ENCODE data around the gene KIAA1210. TPM values are rescaled to one million over a fixed set of nuclear protein-coding genes. Genes with fewer than 3 reads are reported as not detected.

Gene KIAA1210
- not detected for polyA plus RNA-seq

DNA sequence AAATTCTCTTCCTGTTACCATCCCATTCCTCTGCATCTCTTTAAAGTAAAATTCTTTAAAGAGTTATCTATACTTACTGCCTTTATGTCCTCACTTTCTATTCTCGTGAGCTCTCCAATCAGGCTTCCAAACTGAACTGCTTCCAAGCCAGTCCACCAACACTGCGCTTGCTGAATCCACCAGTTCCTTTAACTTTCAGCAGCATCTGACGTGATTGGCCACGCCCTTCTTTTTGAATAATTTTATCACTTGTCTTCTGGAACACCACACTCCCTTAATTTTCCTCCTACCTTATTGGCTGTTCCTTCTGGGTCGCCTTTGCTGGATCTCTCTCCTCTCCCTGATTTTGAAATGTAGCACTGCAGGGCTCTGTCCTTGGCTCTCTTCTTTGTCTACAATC, at the start of gene KIAA1210:
Gene KIAA1210 (minus strand): TSS at position 163 of the 400 bp plus-strand sequence. CDS start 4,170 bp downstream, outside the sequence.
- Mint-ChIP-seq H3K9me3 (no peaks in the 10 kb centered on the region), H3K4me3 (no peak within 1 kb of the TSS), H3K27ac (no peak within 1 kb of the TSS), H3K36me3 (no peaks in the 10 kb centered on the region), H3K27me3 (peaks cover 10% of the 10 kb centered on the region), H3K4me1 (no peaks in the 10 kb centered on the region)

DNA sequence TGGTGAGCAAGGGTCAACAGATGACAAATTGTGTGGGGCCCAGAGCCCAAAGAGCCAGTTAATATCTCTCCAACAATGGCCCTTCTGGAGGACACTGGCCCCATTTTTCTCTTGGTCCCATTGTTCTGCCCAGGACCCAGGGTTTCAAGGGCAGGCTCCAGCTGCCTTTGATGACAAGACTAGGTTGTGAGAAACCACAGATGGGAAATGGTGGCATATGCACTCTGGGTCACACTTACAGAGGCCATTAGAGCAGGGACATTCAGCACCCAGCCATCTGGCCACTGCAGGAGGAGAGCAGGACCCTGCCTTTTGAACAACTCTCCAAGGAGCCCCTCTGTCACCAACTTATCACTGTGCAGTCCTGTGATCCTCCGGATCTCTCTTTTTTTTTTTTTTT, 49.7 kb upstream of the KIAA1210 start:
- no peaks in the 10 kb centered on the region for H3K36me3 Mint-ChIP-seq
- H3K9me3 Mint-ChIP-seq: peaks cover 0 to 10% (median 0%) of the 10 kb centered on the region in 3 donors
- no peaks in the 10 kb centered on the region for H3K4me1 Mint-ChIP-seq
- no peaks in the 10 kb centered on the region for H3K27me3 Mint-ChIP-seq
- no peak overlapping the region for H3K27ac Mint-ChIP-seq
- no peak overlapping the region for H3K4me3 Mint-ChIP-seq

DNA sequence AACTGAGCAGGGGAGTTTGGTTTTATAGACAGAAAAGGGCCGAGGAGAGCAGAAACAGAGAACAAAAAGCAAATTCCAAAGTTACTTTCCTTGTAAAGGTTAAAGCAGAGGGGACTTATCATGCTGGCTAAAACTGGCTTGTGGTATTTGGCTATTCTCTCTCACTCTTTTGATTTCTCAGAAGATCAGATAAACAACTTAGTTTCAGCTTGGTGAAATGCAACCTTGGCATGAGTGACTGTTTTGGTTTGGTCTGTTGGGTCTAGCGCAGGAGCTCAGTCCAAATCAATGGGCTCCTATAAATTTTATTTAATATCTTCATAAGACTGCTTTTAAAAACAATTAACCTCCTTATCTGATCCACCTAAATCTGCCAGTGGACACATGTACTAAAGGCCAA, 47.3 kb upstream of the KIAA1210 start:
- H3K4me1 Mint-ChIP-seq: no peaks in the 10 kb centered on the region
- H3K36me3 Mint-ChIP-seq: no peaks in the 10 kb centered on the region
- no peak overlapping the region for H3K4me3 Mint-ChIP-seq
- no peak overlapping the region for H3K27ac Mint-ChIP-seq
- H3K9me3 Mint-ChIP-seq: peaks cover 0 to 4% (median 0%) of the 10 kb centered on the region in 3 donors
- H3K27me3 Mint-ChIP-seq: peaks cover 4% of the 10 kb centered on the region

DNA sequence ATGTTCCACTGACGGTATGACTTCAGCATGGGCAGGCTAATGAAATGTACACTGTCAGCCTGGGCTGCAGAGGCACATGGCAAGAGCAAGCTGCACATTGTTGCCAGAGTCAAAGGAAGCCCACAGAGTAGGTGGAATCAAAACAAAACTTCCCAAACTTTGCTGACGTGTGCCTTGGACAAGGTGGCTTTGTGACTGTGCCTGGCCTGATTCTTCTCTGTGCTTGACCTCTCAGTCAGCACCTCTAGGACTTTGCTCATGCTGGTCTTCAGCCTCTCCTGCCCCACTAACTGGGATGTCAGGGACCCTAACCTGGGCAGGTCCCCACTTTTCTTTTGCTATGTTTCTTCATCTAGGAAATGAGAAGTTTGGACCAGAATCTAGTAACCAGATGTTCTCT, 40.5 kb upstream of the KIAA1210 start:
- Mint-ChIP-seq H3K36me3 (no peaks in the 10 kb centered on the region), H3K4me3 (no peak overlapping the region), H3K4me1 (no peaks in the 10 kb centered on the region)

DNA sequence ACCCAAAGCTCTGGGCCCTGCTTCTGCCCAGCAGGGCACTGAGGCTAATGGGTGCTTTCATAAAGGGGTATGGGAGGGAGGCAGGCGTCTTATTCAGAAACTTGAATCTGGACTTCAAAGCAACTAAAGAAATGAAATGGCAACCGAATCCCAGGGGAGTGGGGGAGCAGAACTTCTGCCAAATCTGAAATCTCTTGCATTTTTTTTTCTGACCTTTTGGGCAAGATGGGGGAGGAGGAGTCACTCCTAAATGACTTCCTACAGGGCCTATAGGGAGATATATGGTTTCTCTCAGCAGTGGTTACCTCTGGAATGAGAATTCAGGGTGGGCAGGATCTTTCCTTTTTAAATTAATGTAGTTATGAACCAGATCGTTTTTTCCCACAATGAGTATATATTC, 30.6 kb upstream of the KIAA1210 start:
- peaks cover 2% of the 10 kb centered on the region for H3K36me3 Mint-ChIP-seq
- H3K27ac Mint-ChIP-seq: no peak overlapping the region
- H3K27me3 Mint-ChIP-seq: peaks cover 20% of the 10 kb centered on the region
- no peaks in the 10 kb centered on the region for H3K9me3 Mint-ChIP-seq
- peaks cover 0 to 1% (median 0%) of the 10 kb centered on the region in 3 donors for H3K4me1 Mint-ChIP-seq
- no peak overlapping the region for H3K4me3 Mint-ChIP-seq

More for the DNA sequence above, 40.5 kb upstream of the KIAA1210 start:
- Mint-ChIP-seq H3K27ac (no peak overlapping the region), H3K9me3 (peaks cover 0 to 3% (median 1%) of the 10 kb centered on the region in 3 donors), H3K27me3 (peaks cover 10% of the 10 kb centered on the region)

DNA sequence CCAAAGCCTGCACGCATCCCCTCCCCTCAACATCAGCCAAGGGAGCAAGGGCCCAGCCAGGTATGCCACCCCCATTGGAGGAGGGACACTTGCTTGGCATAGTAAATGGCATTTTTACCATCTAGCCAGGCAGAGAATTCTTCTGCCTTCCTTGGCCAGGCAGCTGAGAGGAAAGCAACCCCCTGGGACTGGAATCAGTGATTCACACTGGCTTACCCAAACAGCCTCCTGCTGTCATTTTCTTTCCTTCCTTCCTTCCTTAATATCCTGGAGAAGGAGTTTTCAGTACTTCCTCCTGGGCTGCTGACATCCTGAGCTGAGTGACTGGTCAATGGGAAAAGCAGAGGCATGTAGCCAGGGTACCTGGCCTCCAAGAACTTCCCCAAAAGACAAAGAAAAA, 28.6 kb upstream of the KIAA1210 start:
- Mint-ChIP-seq H3K27ac (peak overlapping the region in 1 of 3 donors; percentile 67), H3K9me3 (no peaks in the 10 kb centered on the region), H3K4me1 (peaks cover 0 to 1% (median 0%) of the 10 kb centered on the region in 3 donors), H3K36me3 (peaks cover 2% of the 10 kb centered on the region), H3K4me3 (no peak overlapping the region), H3K27me3 (peaks cover 13% of the 10 kb centered on the region)

DNA sequence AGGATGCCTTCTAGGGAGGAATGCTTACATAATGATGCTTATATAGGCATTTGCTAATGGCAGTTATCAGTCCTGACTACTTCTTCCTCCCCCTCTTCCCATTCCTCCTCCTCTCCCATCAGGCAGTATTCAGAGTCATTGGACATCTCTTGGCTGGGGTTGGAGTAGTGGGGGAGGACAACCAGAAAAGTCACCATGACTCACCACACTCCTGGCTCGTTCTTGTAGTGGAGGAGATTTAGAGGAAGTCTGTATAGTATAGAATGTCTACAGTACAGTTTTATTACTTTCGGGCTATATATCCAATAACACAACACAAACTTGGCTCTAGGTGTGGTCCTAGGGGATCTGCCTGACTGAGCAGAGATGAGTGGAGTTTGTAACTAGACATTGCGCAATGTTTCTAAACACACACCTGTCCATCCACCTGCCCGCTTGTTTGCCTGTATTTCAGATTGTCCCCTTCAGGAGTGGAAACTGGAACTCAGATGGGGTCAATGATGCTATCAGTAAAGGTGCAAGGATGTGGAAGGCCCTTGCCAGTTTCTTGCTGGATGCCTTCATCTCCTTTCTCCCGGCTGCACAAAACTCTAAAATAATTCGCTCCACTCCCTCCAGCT, 27.9 kb upstream of the KIAA1210 start:
- H3K36me3 Mint-ChIP-seq: no peaks in the 10 kb centered on the region
- H3K4me1 Mint-ChIP-seq: peaks cover 0 to 1% (median 0%) of the 10 kb centered on the region in 3 donors
- no peaks in the 10 kb centered on the region for H3K9me3 Mint-ChIP-seq
- H3K27ac Mint-ChIP-seq: no peak overlapping the region
- H3K27me3 Mint-ChIP-seq: peaks cover 10% of the 10 kb centered on the region
- no peak overlapping the region for H3K4me3 Mint-ChIP-seq

DNA sequence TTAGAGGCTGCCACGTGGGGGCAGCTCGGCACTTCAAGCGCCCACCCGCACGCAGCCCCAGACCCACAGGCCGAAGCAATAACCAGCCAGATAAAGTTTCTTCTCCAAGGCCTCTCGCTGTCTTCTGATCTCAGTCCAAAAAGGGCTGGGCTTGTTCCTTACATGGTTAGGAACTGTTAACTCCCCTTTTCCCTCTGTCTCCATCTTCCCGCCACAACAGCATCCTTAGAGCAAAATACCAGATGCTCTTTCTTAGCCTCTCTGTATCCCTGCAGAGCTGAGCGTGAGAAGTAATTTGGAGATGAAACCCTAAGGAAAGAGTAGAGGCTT, 23.4 kb upstream of the KIAA1210 start:
- H3K9me3 Mint-ChIP-seq: no peaks in the 10 kb centered on the region
- no peaks in the 10 kb centered on the region for H3K27me3 Mint-ChIP-seq
- H3K4me1 Mint-ChIP-seq: no peaks in the 10 kb centered on the region
- H3K4me3 Mint-ChIP-seq: peak overlapping the region in 1 of 4 donors; percentile 34
- H3K36me3 Mint-ChIP-seq: peaks cover 2% of the 10 kb centered on the region
- no peak overlapping the region for H3K27ac Mint-ChIP-seq

DNA sequence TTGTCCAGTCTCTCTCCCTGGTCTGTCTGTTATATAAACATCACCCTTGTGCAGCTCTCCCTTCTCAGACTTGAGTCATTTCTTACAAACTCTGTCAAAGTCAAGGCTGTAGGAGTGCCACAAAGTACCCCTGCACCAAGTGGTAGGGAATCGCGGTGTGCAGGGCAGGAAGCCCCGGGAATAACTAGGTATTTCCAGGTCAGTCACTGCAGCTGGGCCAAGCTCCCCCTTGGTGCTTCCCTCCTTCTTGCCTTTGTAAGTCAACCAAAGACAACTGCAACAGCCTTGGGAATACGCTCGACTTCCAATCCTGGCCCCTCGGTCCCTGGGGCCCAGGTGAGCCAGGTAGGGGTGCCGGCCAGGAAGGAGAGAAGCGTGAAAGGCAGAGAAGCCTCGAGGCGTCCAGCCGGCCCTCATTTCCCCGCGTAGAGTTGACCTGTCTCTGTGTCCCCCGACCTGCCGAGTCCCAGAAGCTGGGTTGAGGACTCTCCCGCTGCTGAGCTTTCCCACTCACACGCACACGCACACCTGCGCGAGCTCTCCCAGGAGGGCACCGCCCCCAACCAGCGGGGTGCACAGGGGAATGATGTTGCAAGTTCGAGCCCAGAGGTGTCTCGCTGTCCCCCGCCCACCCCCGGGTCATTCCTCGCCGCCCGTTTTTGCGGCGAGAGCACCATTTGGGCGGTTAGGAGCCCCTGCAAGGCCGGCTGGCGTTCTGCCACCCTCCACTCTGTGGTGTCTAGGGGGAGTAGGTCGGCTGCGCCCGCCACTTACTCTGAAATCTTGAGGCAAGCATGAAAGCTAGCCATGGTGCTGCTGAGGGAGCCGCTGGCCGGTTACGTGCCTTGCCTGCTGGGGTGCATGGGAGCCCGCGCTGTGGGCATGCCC, 22.8 kb upstream of the KIAA1210 start:
- no peak overlapping the region for H3K4me3 Mint-ChIP-seq
- H3K9me3 Mint-ChIP-seq: no peaks in the 10 kb centered on the region
- H3K36me3 Mint-ChIP-seq: peaks cover 2% of the 10 kb centered on the region
- H3K27ac Mint-ChIP-seq: no peak overlapping the region
- no peaks in the 10 kb centered on the region for H3K4me1 Mint-ChIP-seq
- H3K27me3 Mint-ChIP-seq: no peaks in the 10 kb centered on the region

DNA sequence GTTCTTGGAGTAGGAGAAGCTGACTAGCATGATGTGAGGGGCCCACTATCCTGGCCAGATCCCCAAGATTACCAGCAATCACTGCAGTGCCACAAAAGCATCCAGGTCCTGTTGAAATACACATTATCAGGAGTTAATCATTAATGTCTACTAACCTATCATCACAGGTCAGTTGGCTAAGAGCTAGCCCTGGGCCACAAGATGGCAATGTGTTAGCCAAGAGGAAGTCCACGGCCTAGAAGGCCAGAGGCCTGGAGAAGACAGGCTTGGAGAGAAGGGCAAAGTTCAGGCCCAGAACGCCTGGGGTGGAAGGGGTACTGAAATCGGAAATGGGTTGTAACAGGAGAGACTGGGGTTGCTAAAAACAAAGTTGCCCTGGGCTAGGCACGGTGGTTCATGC, 19.9 kb upstream of the KIAA1210 start:
- no peak overlapping the region for H3K27ac Mint-ChIP-seq
- peaks cover 2% of the 10 kb centered on the region for H3K36me3 Mint-ChIP-seq

DNA sequence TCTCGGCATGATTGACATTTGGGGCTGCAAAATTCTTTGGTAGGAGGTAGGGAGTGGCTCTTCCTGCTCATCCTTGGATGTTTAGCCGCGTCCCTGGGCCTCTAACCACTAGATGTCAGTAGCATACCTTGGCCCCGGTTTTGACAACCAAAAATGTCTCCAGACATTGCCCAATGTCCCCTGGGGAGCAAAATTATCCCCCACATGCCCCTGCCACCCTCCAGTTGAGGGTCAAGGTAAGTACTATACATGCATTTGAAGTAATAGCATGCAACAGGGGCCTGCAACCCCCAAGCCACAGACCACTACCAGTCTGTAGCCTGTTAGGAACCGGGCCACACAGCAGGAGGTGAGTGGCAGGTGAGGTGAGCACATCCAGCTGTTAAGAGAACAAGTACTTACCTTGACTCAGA, 17.6 kb upstream of the KIAA1210 start:
- H3K27ac Mint-ChIP-seq: no peak overlapping the region
- H3K36me3 Mint-ChIP-seq: peaks cover 2% of the 10 kb centered on the region
- H3K27me3 Mint-ChIP-seq: no peaks in the 10 kb centered on the region
- no peak overlapping the region for H3K4me3 Mint-ChIP-seq
- no peaks in the 10 kb centered on the region for H3K4me1 Mint-ChIP-seq
- H3K9me3 Mint-ChIP-seq: no peaks in the 10 kb centered on the region

More for the DNA sequence above, 19.9 kb upstream of the KIAA1210 start:
- H3K9me3 Mint-ChIP-seq: no peaks in the 10 kb centered on the region
- no peaks in the 10 kb centered on the region for H3K4me1 Mint-ChIP-seq
- peak overlapping the region in 1 of 4 donors; percentile 45 for H3K4me3 Mint-ChIP-seq
- H3K27me3 Mint-ChIP-seq: no peaks in the 10 kb centered on the region

DNA sequence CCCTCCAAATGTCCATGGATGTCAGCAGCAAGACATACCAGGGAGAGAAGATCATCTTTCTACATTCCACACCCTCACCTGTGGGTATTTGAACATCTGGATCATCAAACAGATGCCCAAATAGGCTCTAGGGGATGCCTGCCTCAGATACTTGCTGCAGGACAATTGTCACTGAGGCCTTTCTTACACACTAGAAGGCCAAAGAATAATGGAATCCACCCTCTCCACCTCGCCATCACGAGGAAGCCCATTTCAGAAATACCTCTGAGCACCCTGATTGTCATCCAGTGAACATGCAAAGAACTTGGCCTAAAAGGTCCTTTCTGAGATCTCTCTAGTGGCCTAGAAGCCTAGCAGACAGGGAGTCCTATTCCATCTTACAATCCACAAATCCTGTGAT, 6.9 kb upstream of the KIAA1210 start:
- Mint-ChIP-seq H3K4me3 (no peak overlapping the region), H3K9me3 (peaks cover 0 to 3% (median 0%) of the 10 kb centered on the region in 3 donors), H3K27ac (no peak overlapping the region), H3K4me1 (peaks cover 0 to 2% (median 0%) of the 10 kb centered on the region in 3 donors), H3K27me3 (peaks cover 15% of the 10 kb centered on the region), H3K36me3 (peaks cover 3% of the 10 kb centered on the region)

DNA sequence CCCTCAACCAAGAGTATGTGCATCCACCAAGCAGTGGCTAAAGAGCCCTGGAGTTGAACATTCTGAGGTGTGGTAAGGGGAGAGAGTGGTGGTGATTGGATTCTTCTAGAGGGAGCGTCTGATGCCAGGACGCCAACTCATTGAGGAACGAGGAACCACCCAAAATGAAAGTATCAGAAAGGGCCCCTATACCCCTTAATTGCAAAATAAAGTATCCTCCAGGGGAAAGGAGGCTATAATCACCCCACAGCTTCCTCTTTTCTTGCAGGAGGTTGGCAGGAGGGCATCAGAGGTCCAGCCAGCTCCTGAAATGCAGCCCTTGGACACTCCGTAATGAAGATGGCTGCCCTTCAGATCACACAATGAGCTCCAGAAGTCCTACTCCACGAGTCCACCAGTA, 5.3 kb upstream of the KIAA1210 start:
- peaks cover 3% of the 10 kb centered on the region for H3K36me3 Mint-ChIP-seq
- peak overlapping the region in 1 of 4 donors; percentile 30 for H3K4me3 Mint-ChIP-seq
- peaks cover 14% of the 10 kb centered on the region for H3K27me3 Mint-ChIP-seq
- peaks cover 0 to 3% (median 0%) of the 10 kb centered on the region in 3 donors for H3K9me3 Mint-ChIP-seq
- H3K27ac Mint-ChIP-seq: no peak overlapping the region
- peaks cover 0 to 2% (median 0%) of the 10 kb centered on the region in 3 donors for H3K4me1 Mint-ChIP-seq

DNA sequence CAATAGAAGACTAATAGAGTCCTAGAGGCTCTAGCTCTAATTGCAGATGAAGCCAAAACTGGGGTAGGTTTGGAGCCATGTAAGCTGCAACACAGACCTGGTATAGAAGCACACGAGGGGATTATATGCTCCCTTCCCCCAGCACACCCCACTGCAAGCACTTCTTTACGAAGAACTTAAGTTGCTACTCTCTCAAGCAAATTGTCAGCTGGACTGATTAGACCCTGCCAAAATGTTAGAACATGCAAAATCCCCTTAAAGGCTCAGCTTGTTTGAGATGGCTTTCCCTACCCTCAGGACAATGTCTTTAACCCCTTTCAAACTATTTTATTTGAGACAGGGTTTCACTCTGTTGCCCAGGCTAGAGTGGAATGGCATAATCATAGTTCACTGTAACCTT, 4.7 kb upstream of the KIAA1210 start:
- peaks cover 0 to 3% (median 0%) of the 10 kb centered on the region in 3 donors for H3K9me3 Mint-ChIP-seq
- no peak overlapping the region for H3K4me3 Mint-ChIP-seq
- H3K27me3 Mint-ChIP-seq: peaks cover 12% of the 10 kb centered on the region
- no peak overlapping the region for H3K27ac Mint-ChIP-seq
- H3K4me1 Mint-ChIP-seq: peaks cover 0 to 2% (median 0%) of the 10 kb centered on the region in 3 donors
- no peaks in the 10 kb centered on the region for H3K36me3 Mint-ChIP-seq

DNA sequence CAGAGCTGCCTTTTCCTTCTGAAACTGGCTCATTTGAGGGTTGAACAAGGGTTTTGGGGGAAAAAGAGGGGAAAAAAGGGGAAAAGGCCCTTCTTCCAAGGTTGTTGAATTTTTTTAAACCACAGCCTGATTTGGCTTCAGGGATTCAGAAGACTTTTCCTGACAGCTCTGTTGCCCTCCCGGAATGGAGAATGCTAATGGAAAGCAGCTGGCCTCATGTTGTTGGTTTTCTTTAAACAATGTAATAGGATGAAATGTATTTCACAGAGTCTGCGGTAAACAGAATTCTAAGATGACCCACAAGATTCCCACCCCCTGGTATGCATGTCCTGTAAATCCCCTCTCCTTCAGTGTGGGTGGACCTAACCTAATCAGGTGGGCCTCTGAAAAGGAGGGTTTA, 3.3 kb upstream of the KIAA1210 start:
- Mint-ChIP-seq H3K27me3 (peaks cover 13% of the 10 kb centered on the region), H3K9me3 (peaks cover 0 to 3% (median 0%) of the 10 kb centered on the region in 3 donors), H3K36me3 (no peaks in the 10 kb centered on the region), H3K4me1 (peaks cover 0 to 2% (median 0%) of the 10 kb centered on the region in 3 donors), H3K27ac (no peak overlapping the region), H3K4me3 (no peak overlapping the region)
